Activated T-cell treated with anti-CD3 and anti-CD28 coated beads, Interleukin-2, amount 50 U/mL, for 4 hours (primary cell): ENCODE data around the gene C14orf180. TPM values are rescaled to one million over a fixed set of nuclear protein-coding genes. Genes with fewer than 3 reads are reported as not detected.

Experiments used
- ATAC-seq, 2 donors: fragments of 200-7000 bp; cut with Tn5 transposase; one replicate each; pipeline ENCODE4 v1.10.0; 2021
- DNase-seq: peaks from one replicate; pipeline ENCODE4 v3.0.0-alpha.2; 2020
- H3K27me3 Mint-ChIP-seq: one replicate; pipeline ENCODE4 v1.8.0; 2021; ENCODE audit warnings: low read depth, mixed read lengths
- H3K36me3 Mint-ChIP-seq: one replicate; pipeline ENCODE4 v1.8.0; 2022; ENCODE audit warnings: mixed read lengths; ENCODE audit not compliant: insufficient read depth
- H3K4me1 Mint-ChIP-seq: one replicate; pipeline ENCODE4 v1.8.0; 2021; ENCODE audit warnings: low read depth, mixed read lengths
- H3K4me3 Mint-ChIP-seq: one replicate; pipeline ENCODE4 v1.8.0; 2021; ENCODE audit warnings: mild to moderate bottlenecking, moderate library complexity, mixed read lengths
- H3K9me3 Mint-ChIP-seq: one replicate; pipeline ENCODE4 v1.8.0; 2021; ENCODE audit warnings: mixed read lengths
- total RNA-seq, 3 donors: library from RNA; stranded (reverse); gene quantifications; one replicate each; pipeline ENCODE4 v1.2.1, GENCODE V29; 2021

C14orf180 gene
- total RNA-seq = not detected

GRCh38 chr14:104579507-104579906, at the start of gene C14orf180:
Gene C14orf180 (plus strand): TSS chr14:104579764. CDS start chr14:104586431, 6,667 bp downstream.
- no peak within 1 kb of the TSS for H3K4me3 Mint-ChIP-seq

GRCh38 chr14:104530646-104531045, 48.9 kb upstream of the C14orf180 start:
- H3K27me3 Mint-ChIP-seq = peaks cover 14% of the 10 kb centered on the region
- no peak for ATAC-seq
- peaks cover 5% of the 10 kb centered on the region for H3K4me1 Mint-ChIP-seq
- H3K36me3 Mint-ChIP-seq = no peaks in the 10 kb centered on the region
- no peak for DNase-seq
- peaks cover 25% of the 10 kb centered on the region for H3K9me3 Mint-ChIP-seq
- H3K4me3 Mint-ChIP-seq = no peak overlapping the region

More at GRCh38 chr14:104579507-104579906, at the start of gene C14orf180:
- Mint-ChIP-seq H3K4me1 (no peaks in the 10 kb centered on the region), H3K27me3 (peaks cover 7% of the 10 kb centered on the region), H3K36me3 (no peaks in the 10 kb centered on the region), H3K9me3 (no peaks in the 10 kb centered on the region)
- ATAC-seq (no peak), DNase-seq (no peak)

- H3K4me1 Mint-ChIP-seq = peaks cover 5% of the 10 kb centered on the region
- H3K36me3 Mint-ChIP-seq = no peaks in the 10 kb centered on the region
- peaks cover 23% of the 10 kb centered on the region for H3K9me3 Mint-ChIP-seq
- ATAC-seq (no peak), DNase-seq (no peak)
- peaks cover 14% of the 10 kb centered on the region for H3K27me3 Mint-ChIP-seq
- H3K4me3 Mint-ChIP-seq = no peak overlapping the region
These were observed 48.0 kb upstream of the C14orf180 start for GRCh38 chr14:104531421-104532190.

DNA sequence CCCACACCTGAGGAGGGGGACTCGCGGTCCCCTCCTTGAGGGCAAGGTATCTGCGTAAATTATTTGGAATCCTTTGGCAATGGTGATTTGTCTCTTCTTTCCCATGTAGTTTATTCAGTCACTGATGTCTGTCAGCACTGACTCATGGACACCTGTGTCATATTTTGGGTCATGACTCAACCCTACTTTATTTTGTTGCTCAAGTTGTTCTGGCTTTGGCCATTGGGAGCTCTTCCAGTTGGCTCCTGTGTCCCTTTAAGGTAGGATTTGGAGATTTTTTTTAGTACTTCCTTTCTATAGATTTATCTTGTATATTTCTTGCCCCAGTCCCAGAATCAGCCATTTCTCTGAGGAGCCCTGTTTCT, 47.4 kb upstream of the C14orf180 start:
- no peak overlapping the region for H3K4me3 Mint-ChIP-seq
- H3K4me1 Mint-ChIP-seq = peaks cover 5% of the 10 kb centered on the region
- ATAC-seq = no peak
- no peaks in the 10 kb centered on the region for H3K36me3 Mint-ChIP-seq
- H3K9me3 Mint-ChIP-seq = peaks cover 17% of the 10 kb centered on the region
- DNase-seq = no peak
- peaks cover 14% of the 10 kb centered on the region for H3K27me3 Mint-ChIP-seq

GRCh38 chr14:104534036-104534435, 45.5 kb upstream of the C14orf180 start:
- Mint-ChIP-seq H3K27me3 (peaks cover 14% of the 10 kb centered on the region), H3K4me3 (no peak overlapping the region)

GRCh38 chr14:104536942-104537612, 42.5 kb upstream of the C14orf180 start:
- no peak for DNase-seq
- Mint-ChIP-seq H3K9me3 (peaks cover 3% of the 10 kb centered on the region), H3K27me3 (peaks cover 9% of the 10 kb centered on the region), H3K4me1 (peaks cover 3% of the 10 kb centered on the region), H3K36me3 (no peaks in the 10 kb centered on the region), H3K4me3 (no peak overlapping the region)
- ATAC-seq = no peak

More at GRCh38 chr14:104534036-104534435, 45.5 kb upstream of the C14orf180 start:
- Mint-ChIP-seq H3K4me1 (peaks cover 3% of the 10 kb centered on the region), H3K9me3 (peaks cover 3% of the 10 kb centered on the region), H3K36me3 (no peaks in the 10 kb centered on the region)
- ATAC-seq = no peak
- DNase-seq = no peak

GRCh38 chr14:104537613-104537988, 42.0 kb upstream of the C14orf180 start:
- Mint-ChIP-seq H3K27me3 (peaks cover 10% of the 10 kb centered on the region), H3K9me3 (peaks cover 3% of the 10 kb centered on the region), H3K4me1 (peaks cover 3% of the 10 kb centered on the region), H3K4me3 (no peak overlapping the region), H3K36me3 (no peaks in the 10 kb centered on the region)
- DNase-seq = no peak
- no peak for ATAC-seq

GRCh38 chr14:104541905-104542465, 37.6 kb upstream of the C14orf180 start:
- H3K4me1 Mint-ChIP-seq = peaks cover 3% of the 10 kb centered on the region
- DNase-seq (no peak), ATAC-seq (no peak)
- H3K27me3 Mint-ChIP-seq = peaks cover 35% of the 10 kb centered on the region
- no peaks in the 10 kb centered on the region for H3K36me3 Mint-ChIP-seq
- H3K9me3 Mint-ChIP-seq = no peaks in the 10 kb centered on the region
- H3K4me3 Mint-ChIP-seq = no peak overlapping the region

DNA sequence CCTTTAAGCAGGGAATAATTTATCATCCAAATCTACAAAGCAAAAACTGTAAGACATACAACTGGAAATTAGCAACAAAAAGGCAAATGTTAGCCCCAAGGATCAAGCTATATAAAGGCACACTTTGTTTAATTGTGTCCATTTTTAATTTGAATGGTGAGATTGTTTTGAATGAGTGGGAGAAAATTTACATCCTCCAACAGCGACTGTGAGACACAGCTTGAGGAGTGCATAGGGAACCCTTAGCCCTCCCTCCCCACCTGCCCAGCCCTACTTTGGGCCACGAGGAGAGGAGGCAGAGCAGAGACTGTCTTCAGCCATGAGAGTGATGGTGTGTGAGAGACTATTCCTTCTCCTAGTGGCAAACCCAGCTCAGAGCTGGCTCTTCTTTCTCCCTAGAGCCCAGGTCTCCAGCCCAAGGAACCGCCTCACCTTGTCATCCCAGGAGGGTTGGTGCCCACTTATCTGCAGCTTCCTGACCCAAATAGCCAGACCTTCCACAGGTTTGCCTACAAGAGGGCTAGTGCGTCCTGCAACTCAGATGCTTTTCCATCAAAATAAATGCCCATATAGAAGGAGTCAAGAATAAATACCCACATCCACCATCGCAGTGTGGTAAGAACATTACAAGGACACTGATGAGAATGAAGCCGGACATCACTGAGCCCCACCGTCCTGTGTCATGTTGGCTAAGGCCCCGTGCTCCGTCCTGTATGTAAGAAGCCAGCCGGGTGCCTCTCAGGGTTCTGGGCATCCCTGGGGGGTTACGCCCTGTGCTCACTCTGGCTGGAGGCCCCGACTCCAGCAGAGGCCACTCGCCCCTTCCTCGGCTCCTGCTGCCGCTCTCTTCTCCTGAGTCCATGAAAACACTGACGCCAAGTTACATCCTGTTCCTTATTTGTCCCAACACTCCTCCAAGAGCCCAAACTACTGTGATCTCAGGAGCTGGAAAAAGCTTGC, 36.4 kb upstream of the C14orf180 start:
- ATAC-seq (no peak), DNase-seq (no peak)
- Mint-ChIP-seq H3K4me1 (no peaks in the 10 kb centered on the region), H3K4me3 (no peak overlapping the region), H3K27me3 (peaks cover 40% of the 10 kb centered on the region), H3K36me3 (no peaks in the 10 kb centered on the region), H3K9me3 (no peaks in the 10 kb centered on the region)

DNA sequence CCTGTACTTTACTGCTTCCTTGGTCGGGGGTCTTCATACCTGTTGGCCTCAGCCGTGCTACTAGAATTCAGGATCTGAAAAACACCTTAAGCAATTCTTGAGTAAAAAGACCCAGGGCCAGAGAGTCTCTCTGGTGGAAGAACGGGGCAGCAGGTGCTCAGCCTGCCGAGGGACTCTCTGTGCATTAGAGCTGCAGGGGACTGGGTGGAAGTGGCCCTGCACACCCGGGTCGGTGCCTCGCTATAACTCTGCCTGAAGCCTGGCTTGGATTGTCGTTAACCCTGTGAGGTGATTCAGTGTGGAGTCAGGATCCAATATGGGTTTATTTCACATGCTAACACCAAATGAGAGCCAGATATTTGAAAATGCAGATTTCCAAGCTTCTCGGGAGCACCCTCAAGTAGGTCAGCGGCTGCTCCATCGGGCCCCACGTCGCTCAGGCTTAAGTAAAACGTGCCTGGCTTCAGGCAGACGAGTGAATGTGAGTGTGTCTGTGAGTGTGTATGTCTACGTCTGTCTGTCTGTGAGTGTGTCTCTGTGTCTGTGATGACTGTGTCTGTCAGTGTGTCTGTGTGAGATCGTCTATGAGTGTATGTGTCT, 35.1 kb upstream of the C14orf180 start:
- H3K4me1 Mint-ChIP-seq = no peaks in the 10 kb centered on the region
- ATAC-seq (no peak), DNase-seq (no peak)
- H3K9me3 Mint-ChIP-seq = no peaks in the 10 kb centered on the region
- no peak overlapping the region for H3K4me3 Mint-ChIP-seq
- H3K27me3 Mint-ChIP-seq = peaks cover 40% of the 10 kb centered on the region
- no peaks in the 10 kb centered on the region for H3K36me3 Mint-ChIP-seq

DNA sequence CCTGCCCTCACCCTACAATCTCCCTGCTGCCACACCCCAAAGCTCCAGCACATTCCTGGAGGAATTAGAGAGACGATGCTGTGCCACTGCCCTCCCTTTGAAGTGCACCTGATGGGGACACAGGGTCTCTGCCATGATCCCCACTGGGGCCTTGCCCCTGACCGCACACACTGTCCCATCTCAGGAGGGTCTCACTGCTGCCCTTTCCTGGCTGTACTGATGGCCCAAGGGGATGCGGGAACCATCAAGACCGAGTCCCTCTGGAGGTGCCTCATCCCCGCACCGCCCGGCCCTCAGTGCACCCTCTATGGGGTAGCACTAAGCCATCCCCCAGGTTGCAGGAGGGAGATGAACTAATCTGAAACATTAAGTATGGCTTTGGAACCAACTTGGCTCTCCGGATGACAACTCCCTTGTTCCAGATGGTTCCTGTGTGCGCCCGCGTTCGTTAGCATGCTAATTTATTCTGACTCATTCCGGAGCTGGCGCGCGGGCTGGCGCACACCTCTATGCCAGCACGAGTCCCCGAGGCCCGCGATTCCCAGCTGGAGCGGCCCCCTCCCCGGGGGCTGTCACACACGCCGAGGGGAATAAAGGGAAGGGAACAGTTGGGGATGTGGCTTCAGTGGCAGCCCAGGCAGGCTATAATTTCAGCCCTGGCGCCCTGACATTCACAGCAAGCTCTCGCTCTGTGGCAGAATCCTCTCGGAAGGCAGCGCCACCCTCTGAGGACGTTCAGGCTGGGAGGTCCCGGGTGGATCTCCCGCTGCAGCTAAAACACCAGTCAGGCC, 34.2 kb upstream of the C14orf180 start:
- Mint-ChIP-seq H3K9me3 (no peaks in the 10 kb centered on the region), H3K4me1 (no peaks in the 10 kb centered on the region), H3K36me3 (no peaks in the 10 kb centered on the region), H3K27me3 (peaks cover 43% of the 10 kb centered on the region), H3K4me3 (no peak overlapping the region)
- ATAC-seq (no peak), DNase-seq (no peak)

GRCh38 chr14:104545942-104546501, 33.5 kb upstream of the C14orf180 start:
- H3K4me3 Mint-ChIP-seq = no peak overlapping the region
- DNase-seq (no peak), ATAC-seq (no peak)
- no peaks in the 10 kb centered on the region for H3K36me3 Mint-ChIP-seq
- H3K9me3 Mint-ChIP-seq = no peaks in the 10 kb centered on the region
- no peaks in the 10 kb centered on the region for H3K4me1 Mint-ChIP-seq
- peaks cover 46% of the 10 kb centered on the region for H3K27me3 Mint-ChIP-seq
